Osteocyte (in vitro differentiated cells): Measurements from ENCODE around the gene MVB12A. TPM values are rescaled to one million over a fixed set of nuclear protein-coding genes. Genes with fewer than 3 reads are reported as not detected.

Experiments
- DNase-seq: peaks from one replicate; pipeline ENCODE4 v3.0.0; 2021; ENCODE audit warnings: mixed read lengths; ENCODE audit not compliant: unreplicated experiment; ENCODE audit errors: extremely low spot score
- H3K27ac Mint-ChIP-seq: one replicate; pipeline ENCODE4 v1.8.0; 2021; ENCODE audit warnings: mild to moderate bottlenecking, mixed read lengths; ENCODE audit not compliant: unreplicated experiment
- H3K27me3 Mint-ChIP-seq: one replicate; pipeline ENCODE4 v1.8.0; 2021; ENCODE audit warnings: mixed read lengths; ENCODE audit not compliant: unreplicated experiment
- H3K36me3 Mint-ChIP-seq: one replicate; pipeline ENCODE4 v1.8.0; 2021; ENCODE audit warnings: mixed read lengths; ENCODE audit not compliant: unreplicated experiment
- H3K4me1 Mint-ChIP-seq: one replicate; pipeline ENCODE4 v1.8.0; 2021; ENCODE audit warnings: mixed read lengths; ENCODE audit not compliant: unreplicated experiment
- H3K4me3 Mint-ChIP-seq: one replicate; pipeline ENCODE4 v1.8.0; 2021; ENCODE audit warnings: mild to moderate bottlenecking, moderate library complexity, mixed read lengths; ENCODE audit not compliant: unreplicated experiment
- H3K9me3 Mint-ChIP-seq: one replicate; pipeline ENCODE4 v1.8.0; 2021; ENCODE audit warnings: mixed read lengths; ENCODE audit not compliant: unreplicated experiment
- total RNA-seq: library from RNA; stranded (reverse); gene quantifications from 2 replicates; pipeline ENCODE4 v1.2.1, GENCODE V29; 2021
- TF ChIP-seq, protein P1 (sequence below): fragments of 200-600 bp; sonication (generic); IDR thresholded peaks from 2 replicates; pipeline ENCODE4 v1.5.0; 2021; ENCODE audit warnings: antibody characterized with exemption, mild to moderate bottlenecking, moderate library complexity

The MVB12A gene
- total RNA-seq, 1 donor from 2014 or later = 59.2 TPM

DNA sequence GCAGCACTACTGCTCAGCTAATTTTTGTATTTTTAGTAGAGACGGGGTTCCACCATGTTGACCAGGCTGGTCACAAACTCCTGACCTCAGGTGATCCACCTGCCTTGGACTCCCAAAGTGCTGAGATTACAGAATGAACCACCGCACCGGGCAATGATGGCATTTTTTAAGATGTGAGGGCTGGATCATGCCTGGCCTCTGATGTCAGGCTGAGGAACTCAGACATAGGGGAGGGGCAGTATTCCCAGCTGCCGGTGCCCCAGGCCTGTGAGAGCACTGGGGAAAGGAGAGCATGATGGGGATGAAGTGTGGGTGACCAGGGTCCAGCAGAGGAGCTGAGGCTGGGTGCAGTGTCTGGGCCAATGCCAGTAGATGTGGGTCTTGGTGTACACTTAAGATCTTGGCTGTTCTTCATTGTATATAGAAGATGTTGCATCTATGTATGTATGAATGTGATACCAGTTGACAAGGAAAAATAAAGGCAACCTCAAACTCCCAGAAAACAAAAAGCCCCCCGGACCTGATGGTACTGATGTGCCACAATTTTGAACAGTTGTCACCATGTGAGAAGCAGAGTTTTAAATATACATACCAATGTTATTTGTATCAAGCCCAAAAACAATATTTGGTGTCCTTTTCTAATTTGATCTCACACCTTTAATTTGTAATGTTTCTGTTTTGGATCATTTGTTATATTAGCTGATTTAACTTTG, 39.3 kb upstream of the MVB12A start:
- Mint-ChIP-seq H3K27me3 (no peaks in the 10 kb centered on the region), H3K4me1 (peaks cover 10% of the 10 kb centered on the region), H3K9me3 (peaks cover 4% of the 10 kb centered on the region), H3K4me3 (no peak overlapping the region), H3K36me3 (no peaks in the 10 kb centered on the region), H3K27ac (no peak overlapping the region)
- no peak for DNase-seq
- TF ChIP-seq, protein P1, sequence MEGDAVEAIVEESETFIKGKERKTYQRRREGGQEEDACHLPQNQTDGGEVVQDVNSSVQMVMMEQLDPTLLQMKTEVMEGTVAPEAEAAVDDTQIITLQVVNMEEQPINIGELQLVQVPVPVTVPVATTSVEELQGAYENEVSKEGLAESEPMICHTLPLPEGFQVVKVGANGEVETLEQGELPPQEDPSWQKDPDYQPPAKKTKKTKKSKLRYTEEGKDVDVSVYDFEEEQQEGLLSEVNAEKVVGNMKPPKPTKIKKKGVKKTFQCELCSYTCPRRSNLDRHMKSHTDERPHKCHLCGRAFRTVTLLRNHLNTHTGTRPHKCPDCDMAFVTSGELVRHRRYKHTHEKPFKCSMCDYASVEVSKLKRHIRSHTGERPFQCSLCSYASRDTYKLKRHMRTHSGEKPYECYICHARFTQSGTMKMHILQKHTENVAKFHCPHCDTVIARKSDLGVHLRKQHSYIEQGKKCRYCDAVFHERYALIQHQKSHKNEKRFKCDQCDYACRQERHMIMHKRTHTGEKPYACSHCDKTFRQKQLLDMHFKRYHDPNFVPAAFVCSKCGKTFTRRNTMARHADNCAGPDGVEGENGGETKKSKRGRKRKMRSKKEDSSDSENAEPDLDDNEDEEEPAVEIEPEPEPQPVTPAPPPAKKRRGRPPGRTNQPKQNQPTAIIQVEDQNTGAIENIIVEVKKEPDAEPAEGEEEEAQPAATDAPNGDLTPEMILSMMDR = no peak

DNA sequence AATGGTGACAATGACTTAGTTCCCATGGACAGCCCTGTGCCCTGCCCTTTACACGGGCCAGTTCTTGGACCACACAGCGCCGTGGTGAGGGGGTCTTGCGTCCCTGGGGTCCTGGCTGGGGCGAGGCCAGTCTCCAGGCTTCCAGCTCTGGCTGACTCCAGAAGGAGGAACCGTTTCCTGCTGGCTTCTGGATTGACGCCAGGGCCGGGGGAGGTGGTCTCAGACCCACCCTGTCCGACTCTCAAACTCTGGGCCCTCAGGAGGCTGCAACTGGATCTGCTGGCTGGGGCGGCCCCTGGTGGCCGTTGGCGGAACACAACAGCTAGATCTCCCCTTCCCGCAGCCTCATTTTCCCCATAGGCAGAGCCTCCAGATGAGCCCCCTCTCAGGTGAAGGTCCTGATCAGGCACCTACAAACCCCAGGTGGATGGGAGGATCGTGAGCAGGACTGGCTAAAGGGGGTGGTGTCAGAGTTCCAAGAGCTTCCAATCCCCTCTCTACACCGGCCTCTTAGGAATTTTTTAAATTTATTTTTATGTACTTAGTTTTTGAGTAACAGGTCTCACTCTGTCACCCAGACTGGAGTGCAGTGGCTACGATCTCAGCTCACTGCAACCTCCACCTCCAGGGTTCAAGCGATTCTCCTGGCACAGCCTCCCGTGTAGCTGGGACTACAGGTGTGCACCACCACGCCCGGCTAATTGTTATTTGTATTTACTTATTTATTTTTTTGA, 33.8 kb upstream of the MVB12A start:
- H3K4me3 Mint-ChIP-seq = no peak overlapping the region
- TF ChIP-seq, protein P1 = peak; percentile 94
- peaks cover 12% of the 10 kb centered on the region for H3K4me1 Mint-ChIP-seq
- H3K27me3 Mint-ChIP-seq = peaks cover 10% of the 10 kb centered on the region
- DNase-seq = peak; percentile 89
- no peaks in the 10 kb centered on the region for H3K36me3 Mint-ChIP-seq
- H3K27ac Mint-ChIP-seq = peak overlapping the region; percentile 31
- H3K9me3 Mint-ChIP-seq = no peaks in the 10 kb centered on the region

DNA sequence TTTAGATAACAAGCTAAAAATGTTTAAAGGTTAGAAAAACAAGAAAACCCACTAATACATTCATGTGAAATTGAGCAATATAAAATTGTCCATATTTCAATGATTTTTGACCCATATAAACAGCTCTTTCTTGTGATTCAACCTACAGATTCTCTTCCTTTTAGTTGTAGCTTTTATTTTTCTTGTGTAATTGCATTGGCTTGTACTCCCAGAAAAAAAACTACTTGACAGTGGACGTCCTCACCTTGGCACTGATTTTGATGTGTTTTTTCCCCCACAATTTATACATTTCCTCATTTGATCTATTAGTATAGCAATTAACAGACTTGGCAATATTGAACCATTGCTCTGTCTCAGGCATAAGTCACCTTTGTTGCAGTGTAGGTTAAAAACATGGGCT, 30.6 kb upstream of the MVB12A start:
- no peak overlapping the region for H3K4me3 Mint-ChIP-seq
- peaks cover 10% of the 10 kb centered on the region for H3K4me1 Mint-ChIP-seq
- H3K36me3 Mint-ChIP-seq = no peaks in the 10 kb centered on the region
- no peak overlapping the region for H3K27ac Mint-ChIP-seq
- H3K27me3 Mint-ChIP-seq = peaks cover 10% of the 10 kb centered on the region
- H3K9me3 Mint-ChIP-seq = no peaks in the 10 kb centered on the region
- TF ChIP-seq, protein P1 = no peak
- no peak for DNase-seq

DNA sequence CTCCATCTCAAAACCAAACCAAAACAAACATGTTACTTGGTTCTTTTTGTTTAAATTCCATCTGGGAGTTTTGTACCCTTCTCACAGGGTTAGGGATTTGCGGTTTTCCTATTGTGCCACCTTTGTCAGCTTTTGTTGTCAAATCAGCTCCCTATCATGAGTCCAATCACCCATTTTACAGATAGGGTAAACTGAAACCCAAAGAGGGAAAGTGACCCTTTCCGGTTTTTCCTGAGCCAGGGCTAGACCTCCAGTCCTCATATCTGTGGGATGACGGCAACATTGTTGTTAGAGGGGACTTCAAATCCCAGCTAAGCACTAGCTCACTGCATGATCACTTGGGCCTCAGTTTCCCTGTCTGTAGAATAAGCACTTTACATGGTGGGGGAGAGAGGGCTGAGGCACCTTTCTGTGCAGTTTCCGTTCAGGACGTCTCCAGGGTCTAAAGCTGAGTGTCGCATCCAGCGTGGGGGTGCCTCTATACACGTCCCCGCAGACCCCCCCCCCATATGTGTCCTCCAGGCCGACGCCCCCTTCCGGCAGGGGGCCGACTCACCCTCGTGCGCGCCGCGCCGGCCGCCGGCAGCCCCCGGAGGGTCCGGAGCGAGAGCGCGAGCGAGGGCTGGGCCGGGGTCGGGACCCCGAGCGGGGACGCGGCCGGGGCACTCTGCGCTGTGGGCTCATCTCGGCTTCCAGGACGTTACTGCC, 29.7 kb upstream of the MVB12A start:
- H3K4me3 Mint-ChIP-seq = peak overlapping the region; percentile 92
- peaks cover 10% of the 10 kb centered on the region for H3K27me3 Mint-ChIP-seq
- no peak overlapping the region for H3K27ac Mint-ChIP-seq
- no peaks in the 10 kb centered on the region for H3K9me3 Mint-ChIP-seq
- TF ChIP-seq, protein P1 = peak; percentile 33
- no peaks in the 10 kb centered on the region for H3K36me3 Mint-ChIP-seq
- DNase-seq = no peak
- H3K4me1 Mint-ChIP-seq = peaks cover 10% of the 10 kb centered on the region
